Epithelial cell of proximal tubule (primary cell): ENCODE results near the gene DCTN3. TPM values are rescaled to one million over a fixed set of nuclear protein-coding genes. Genes with fewer than 3 reads are reported as not detected.

Experiments used
- DNase-seq: peaks from one replicate; pipeline ENCODE4 v3.0.0-alpha.2; 2011; ENCODE audit warnings: low read depth
- H3K4me3 ChIP-seq: 2 replicates; pipeline ENCODE4 v1.5.1; 2011; ENCODE audit warnings: low read depth, mild to moderate bottlenecking, low read length
- total RNA-seq: library from RNA; depleted of rRNA; stranded (reverse); fragments of >200 nt; gene quantifications from 2 replicates; pipeline ENCODE4 v1.2.3, GENCODE V29; 2015
- TF ChIP-seq, protein P1 (sequence below): conservative IDR thresholded peaks from 2 replicates; pipeline ENCODE4 v1.5.1; 2012; ENCODE audit warnings: low read depth, mild to moderate bottlenecking, low read length

DCTN3 gene
- total RNA-seq, 1 donor from 2014 or later = 90.6 TPM

DNA sequence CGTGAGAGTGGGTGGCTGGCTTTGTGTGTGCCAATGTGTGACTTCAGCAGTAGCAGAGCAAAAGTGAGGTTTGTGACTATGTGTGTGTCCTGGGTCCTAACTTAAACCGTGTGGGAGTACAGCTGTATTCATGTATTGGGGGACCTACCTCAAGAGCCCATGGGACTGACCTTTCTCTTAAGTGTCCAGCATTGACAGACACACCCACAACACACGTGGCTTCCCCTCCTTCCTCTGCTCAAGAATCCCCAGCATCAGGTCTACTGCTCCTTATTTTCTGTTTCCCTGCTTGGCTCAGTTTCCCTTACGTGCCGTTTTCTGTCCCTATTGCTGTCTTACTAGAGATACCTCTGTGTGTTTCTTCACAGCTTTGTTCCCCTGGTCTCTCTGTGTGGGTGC is 32.3 kb upstream of the DCTN3 start:
- TF ChIP-seq, protein P1, sequence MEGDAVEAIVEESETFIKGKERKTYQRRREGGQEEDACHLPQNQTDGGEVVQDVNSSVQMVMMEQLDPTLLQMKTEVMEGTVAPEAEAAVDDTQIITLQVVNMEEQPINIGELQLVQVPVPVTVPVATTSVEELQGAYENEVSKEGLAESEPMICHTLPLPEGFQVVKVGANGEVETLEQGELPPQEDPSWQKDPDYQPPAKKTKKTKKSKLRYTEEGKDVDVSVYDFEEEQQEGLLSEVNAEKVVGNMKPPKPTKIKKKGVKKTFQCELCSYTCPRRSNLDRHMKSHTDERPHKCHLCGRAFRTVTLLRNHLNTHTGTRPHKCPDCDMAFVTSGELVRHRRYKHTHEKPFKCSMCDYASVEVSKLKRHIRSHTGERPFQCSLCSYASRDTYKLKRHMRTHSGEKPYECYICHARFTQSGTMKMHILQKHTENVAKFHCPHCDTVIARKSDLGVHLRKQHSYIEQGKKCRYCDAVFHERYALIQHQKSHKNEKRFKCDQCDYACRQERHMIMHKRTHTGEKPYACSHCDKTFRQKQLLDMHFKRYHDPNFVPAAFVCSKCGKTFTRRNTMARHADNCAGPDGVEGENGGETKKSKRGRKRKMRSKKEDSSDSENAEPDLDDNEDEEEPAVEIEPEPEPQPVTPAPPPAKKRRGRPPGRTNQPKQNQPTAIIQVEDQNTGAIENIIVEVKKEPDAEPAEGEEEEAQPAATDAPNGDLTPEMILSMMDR = no peak
- peak overlapping the region; percentile 62 for H3K4me3 ChIP-seq
- DNase-seq = no peak

- TF ChIP-seq, protein P1 = no peak
- no peak for DNase-seq
- H3K4me3 ChIP-seq = peak within 1 kb of the TSS; percentile 62
Measured at GRCh38 chr9:34651876-34652601, 31.7 kb upstream of the DCTN3 start, which contains the start of gene IL11RA. TSS of gene IL11RA (plus strand) at chr9:34652185. CDS start at chr9:34655218, 3,033 bp downstream.

DNA sequence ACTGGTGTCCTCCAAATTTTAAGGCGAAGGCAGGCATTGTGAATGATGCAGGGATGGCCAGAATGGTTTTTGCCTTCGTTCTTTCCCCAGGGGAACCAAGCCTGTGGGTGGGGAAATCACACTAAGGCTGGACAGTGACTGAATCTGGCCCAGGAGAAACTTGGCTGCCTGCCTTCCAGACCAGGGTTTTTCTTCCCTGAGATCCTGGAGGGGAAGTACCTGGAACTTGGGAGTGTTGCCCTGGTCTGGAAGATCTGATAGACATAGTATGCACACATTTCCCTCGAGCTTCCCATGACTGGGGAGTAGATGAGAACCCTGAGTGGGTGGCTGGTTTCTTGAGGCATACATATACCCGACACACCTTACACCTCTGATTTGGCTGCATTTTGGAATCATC is 31.0 kb upstream of the DCTN3 start:
- DNase-seq = no peak
- peak overlapping the region; percentile 62 for H3K4me3 ChIP-seq
- TF ChIP-seq, protein P1 = no peak

GRCh38 chr9:34650816-34651215 is 30.5 kb upstream of the DCTN3 start:
- H3K4me3 ChIP-seq = no peak overlapping the region
- no peak for DNase-seq
- TF ChIP-seq, protein P1 = no peak

DNA sequence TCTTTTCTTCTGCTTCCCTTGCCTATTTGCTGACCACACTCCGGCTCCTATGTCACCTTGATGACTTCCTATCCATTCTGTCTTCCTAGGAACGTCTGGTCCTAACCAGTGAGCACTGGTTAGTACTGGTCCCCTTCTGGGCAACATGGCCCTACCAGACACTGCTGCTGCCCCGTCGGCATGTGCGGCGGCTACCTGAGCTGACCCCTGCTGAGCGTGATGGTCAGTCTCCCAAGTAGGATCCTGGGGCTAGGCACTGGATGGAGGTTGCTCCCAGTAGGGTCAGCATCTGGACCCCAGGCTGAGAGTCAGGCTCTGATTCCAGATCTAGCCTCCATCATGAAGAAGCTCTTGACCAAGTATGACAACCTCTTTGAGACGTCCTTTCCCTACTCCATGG is 28.4 kb upstream of the DCTN3 start:
- no peak for DNase-seq
- no peak overlapping the region for H3K4me3 ChIP-seq
- TF ChIP-seq, protein P1 = no peak

GRCh38 chr9:34647651-34648050 is 27.4 kb upstream of the DCTN3 start:
- peak overlapping the region; percentile 70 for H3K4me3 ChIP-seq
- TF ChIP-seq, protein P1 = no peak
- no peak for DNase-seq

DNA sequence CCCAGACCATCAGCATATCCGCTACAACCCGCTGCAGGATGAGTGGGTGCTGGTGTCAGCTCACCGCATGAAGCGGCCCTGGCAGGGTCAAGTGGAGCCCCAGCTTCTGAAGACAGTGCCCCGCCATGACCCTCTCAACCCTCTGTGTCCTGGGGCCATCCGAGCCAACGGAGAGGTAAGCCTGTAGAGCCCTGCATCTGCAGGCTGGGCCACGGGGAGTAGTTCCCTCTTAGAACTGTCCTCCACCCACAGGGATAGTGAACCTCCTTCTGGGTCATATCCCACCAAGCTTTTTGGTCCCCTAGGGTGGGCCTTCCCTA is 26.7 kb upstream of the DCTN3 start:
- TF ChIP-seq, protein P1 = no peak
- no peak for DNase-seq
- H3K4me3 ChIP-seq = peak overlapping the region; percentile 70
